NB4 (cell line): ENCODE data around the gene GOLGA6B.
"Not testable (repeated sequence)": the region's sequence is repeated elsewhere in the genome, so short reads cannot be mapped to it uniquely, and the experiment has no call there.

Experiments used
- POLR2A ChIP-seq: IDR thresholded peaks from 2 replicates; pipeline ENCODE4 v1.6.1; 2011; ENCODE audit warnings: mild to moderate bottlenecking; ENCODE audit not compliant: insufficient read length; ENCODE audit errors: extremely low read depth
- TF ChIP-seq, protein P1 (sequence below): IDR thresholded peaks from one replicate; pipeline ENCODE4 v1.5.1; 2012; ENCODE audit warnings: low read depth, low read length

DNA sequence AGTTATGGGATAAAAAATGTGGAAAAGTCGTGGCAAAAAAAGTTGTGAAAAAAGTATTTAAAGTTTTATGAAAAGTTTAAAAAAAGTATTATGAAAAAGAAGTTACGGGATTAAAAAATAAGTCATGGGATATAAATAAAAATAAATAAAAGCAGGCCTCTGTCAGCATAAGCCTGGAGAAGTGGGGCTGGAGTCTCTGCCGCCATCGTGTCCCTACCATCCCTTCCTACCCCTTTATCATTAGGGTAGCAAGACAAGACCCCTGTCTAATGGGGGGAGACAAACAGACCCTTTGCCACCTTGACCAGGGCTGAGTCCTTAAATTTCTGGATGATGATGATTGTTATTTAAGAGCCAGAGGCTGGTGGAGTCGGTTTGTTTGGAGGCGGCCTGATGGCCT is 15.3 kb downstream of the GOLGA6B start:
- TF ChIP-seq, protein P1, sequence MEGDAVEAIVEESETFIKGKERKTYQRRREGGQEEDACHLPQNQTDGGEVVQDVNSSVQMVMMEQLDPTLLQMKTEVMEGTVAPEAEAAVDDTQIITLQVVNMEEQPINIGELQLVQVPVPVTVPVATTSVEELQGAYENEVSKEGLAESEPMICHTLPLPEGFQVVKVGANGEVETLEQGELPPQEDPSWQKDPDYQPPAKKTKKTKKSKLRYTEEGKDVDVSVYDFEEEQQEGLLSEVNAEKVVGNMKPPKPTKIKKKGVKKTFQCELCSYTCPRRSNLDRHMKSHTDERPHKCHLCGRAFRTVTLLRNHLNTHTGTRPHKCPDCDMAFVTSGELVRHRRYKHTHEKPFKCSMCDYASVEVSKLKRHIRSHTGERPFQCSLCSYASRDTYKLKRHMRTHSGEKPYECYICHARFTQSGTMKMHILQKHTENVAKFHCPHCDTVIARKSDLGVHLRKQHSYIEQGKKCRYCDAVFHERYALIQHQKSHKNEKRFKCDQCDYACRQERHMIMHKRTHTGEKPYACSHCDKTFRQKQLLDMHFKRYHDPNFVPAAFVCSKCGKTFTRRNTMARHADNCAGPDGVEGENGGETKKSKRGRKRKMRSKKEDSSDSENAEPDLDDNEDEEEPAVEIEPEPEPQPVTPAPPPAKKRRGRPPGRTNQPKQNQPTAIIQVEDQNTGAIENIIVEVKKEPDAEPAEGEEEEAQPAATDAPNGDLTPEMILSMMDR = not testable (repeated sequence)
- TF ChIP-seq POLR2A = not testable (repeated sequence)
